ENCODE measurements around the gene COQ7.

COQ7 gene

GRCh38 chr16:19067349-19068236, at the start of gene COQ7:
Gene COQ7 (plus strand): TSS chr16:19067614. CDS start chr16:19067665, 51 bp downstream.
- peak; percentile 99 for DNase-seq

- DNase-seq, result no peak
Measured at GRCh38 chr16:19020689-19021088, 46.7 kb upstream of the COQ7 start.

GRCh38 chr16:19021747-19022146, 45.7 kb upstream of the COQ7 start:
- no peak for DNase-seq

- no peak for DNase-seq
Measured at GRCh38 chr16:19027416-19027815, 40.0 kb upstream of the COQ7 start.

GRCh38 chr16:19029980-19030379, 37.4 kb upstream of the COQ7 start:
- no peak for DNase-seq

GRCh38 chr16:19031738-19032137, 35.7 kb upstream of the COQ7 start:
- no peak for DNase-seq

GRCh38 chr16:19033761-19034160, 33.7 kb upstream of the COQ7 start:
- no peak for DNase-seq

GRCh38 chr16:19040400-19040799, 27.0 kb upstream of the COQ7 start:
- no peak for DNase-seq

GRCh38 chr16:19044769-19045168, 22.6 kb upstream of the COQ7 start:
- no peak for DNase-seq

GRCh38 chr16:19046062-19046461, 21.4 kb upstream of the COQ7 start:
- DNase-seq, result no peak

GRCh38 chr16:19062706-19063105, 4.7 kb upstream of the COQ7 start:
- DNase-seq, result no peak

GRCh38 chr16:19066988-19067348, 446 bp upstream of the COQ7 start:
- no peak for DNase-seq

GRCh38 chr16:19068237-19068815, 912 bp downstream of the COQ7 start:
- no peak for DNase-seq

GRCh38 chr16:19071811-19072777, 4.7 kb downstream of the COQ7 start:
- DNase-seq, result peak; percentile 64

GRCh38 chr16:19073344-19073743, 5.9 kb downstream of the COQ7 start:
- no peak for DNase-seq

- no peak for DNase-seq
Measured at GRCh38 chr16:19073863-19074262, 6.4 kb downstream of the COQ7 start.

- DNase-seq, result no peak
Measured at GRCh38 chr16:19075511-19075910, 8.1 kb downstream of the COQ7 start.

GRCh38 chr16:19077879-19078278, 10.5 kb downstream of the COQ7 start:
- DNase-seq, result no peak

GRCh38 chr16:19083670-19084069, 16.3 kb downstream of the COQ7 start:
- DNase-seq, result no peak

GRCh38 chr16:19084139-19084538, 16.7 kb downstream of the COQ7 start:
- no peak for DNase-seq

- no peak for DNase-seq
Measured at GRCh38 chr16:19084879-19085278, 17.5 kb downstream of the COQ7 start.

- no peak for DNase-seq
Measured at GRCh38 chr16:19085679-19086200, 18.3 kb downstream of the COQ7 start.

Data from stimulated activated CD4-positive, alpha-beta T cell treated with anti-CD3 and anti-CD28 coated beads, Interleukin-1b, Interleukin-23, amount 100 ng/mL, for 48 hours (primary cell).